ENCODE results near the gene CENPU.

Gene CENPU

GRCh38 chr4:184722798-184723197 is 11.1 kb downstream of the CENPU start:
- H3K4me3 ChIP-seq (ENCODE audit: low read depth, low read length): no peak overlapping the region
- TF ChIP-seq CTCF (IDR thresholded peaks at IDR 0.05; ENCODE audit: low read depth, low read length): no peak

GRCh38 chr4:184721254-184721653 is 12.6 kb downstream of the CENPU start:
- no peak for TF ChIP-seq CTCF (IDR thresholded peaks at IDR 0.05; ENCODE audit: low read depth, low read length)
- no peak overlapping the region for H3K4me3 ChIP-seq (ENCODE audit: low read depth, low read length)

GRCh38 chr4:184719407-184719806 is 14.5 kb downstream of the CENPU start:
- no peak for TF ChIP-seq CTCF (IDR thresholded peaks at IDR 0.05; ENCODE audit: low read depth, low read length)
- no peak overlapping the region for H3K4me3 ChIP-seq (ENCODE audit: low read depth, low read length)

- no peak for TF ChIP-seq CTCF (IDR thresholded peaks at IDR 0.05; ENCODE audit: low read depth, low read length)
- H3K4me3 ChIP-seq (ENCODE audit: low read depth, low read length): no peak overlapping the region
Measured at GRCh38 chr4:184715526-184715925, 18.4 kb downstream of the CENPU start.

- TF ChIP-seq CTCF (IDR thresholded peaks at IDR 0.05; ENCODE audit: low read depth, low read length): no peak
- no peak overlapping the region for H3K4me3 ChIP-seq (ENCODE audit: low read depth, low read length)
Measured at GRCh38 chr4:184713887-184714286, 20.0 kb downstream of the CENPU start.

- TF ChIP-seq CTCF (IDR thresholded peaks at IDR 0.05; ENCODE audit: low read depth, low read length): no peak
- no peak overlapping the region for H3K4me3 ChIP-seq (ENCODE audit: low read depth, low read length)
Measured at GRCh38 chr4:184712322-184712721, 21.6 kb downstream of the CENPU start.

- TF ChIP-seq CTCF (IDR thresholded peaks at IDR 0.05; ENCODE audit: low read depth, low read length): no peak
- H3K4me3 ChIP-seq (ENCODE audit: low read depth, low read length): no peak overlapping the region
Measured at GRCh38 chr4:184706453-184706852, 27.4 kb downstream of the CENPU start.
